G401.6 (cell line): Measurements from ENCODE around the gene GMDS.

Experiments
- FAIRE-seq: peaks from 2 replicates; lab custom pipeline; 2012; peaks lifted over from hg19 to GRCh38; lab: Jason Lieb, UNC

GMDS gene

GRCh38 chr6:1797801-1798200 lies 447.6 kb downstream of the GMDS start:
- no peak for FAIRE-seq

- no peak for FAIRE-seq
Observed at GRCh38 chr6:1796706-1797529, 448.5 kb downstream of the GMDS start.

DNA sequence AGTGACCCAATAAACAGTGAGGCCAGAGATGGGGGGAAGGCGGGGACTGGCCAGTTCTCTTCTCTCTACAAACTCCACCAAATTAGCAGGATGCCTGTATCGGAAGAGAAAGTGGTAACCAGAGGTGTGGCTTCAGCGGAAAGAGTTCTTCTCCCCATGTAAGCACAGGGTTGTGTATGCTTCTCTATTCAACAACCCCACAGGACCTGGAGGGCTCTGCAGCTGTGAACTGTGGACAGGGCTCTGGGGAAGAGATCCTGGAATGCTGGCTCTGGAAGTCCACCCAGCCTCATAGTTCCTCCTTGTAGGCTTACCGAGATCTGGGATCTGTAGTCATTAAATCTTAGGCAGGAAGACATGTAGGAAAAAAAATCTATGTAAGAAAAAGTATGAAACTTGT lies 449.5 kb downstream of the GMDS start:
- no peak for FAIRE-seq

DNA sequence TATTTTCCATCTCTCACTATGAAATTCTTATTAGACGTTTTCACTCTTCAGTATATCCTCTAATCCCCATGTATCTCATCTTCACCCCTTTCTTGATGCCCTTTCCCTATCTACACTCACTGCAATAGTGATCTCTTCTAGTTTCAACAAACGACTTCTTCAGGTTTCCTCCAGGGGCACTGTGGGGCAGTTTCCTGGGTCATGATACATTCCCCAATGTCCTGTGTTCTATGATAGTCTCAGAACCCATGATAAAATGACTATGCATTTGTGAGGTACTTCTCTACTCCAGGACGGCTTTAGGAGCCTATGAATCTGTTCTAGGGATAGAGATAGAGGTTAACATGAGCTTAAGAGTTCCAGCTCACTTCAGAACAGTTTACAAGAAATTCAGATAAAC lies 452.4 kb downstream of the GMDS start:
- FAIRE-seq = no peak

DNA sequence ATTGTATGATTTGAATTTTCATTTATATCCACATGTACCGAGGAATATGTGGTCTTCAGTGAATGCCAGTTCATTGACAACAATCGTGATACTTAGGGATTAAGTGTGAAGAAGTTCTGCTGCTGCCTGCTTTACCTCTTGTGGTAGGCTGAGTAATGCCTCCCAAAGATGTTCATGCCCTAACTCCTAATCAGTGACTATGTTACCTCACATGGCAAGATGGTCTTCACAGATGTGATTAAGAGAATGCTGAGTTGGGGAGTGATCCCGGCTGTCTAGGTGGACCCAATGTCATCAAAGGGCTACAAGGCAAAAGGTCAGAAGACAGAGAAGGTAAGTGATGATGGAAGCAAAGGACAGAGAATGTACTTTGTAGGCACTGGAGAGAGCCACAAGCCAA lies 454.7 kb downstream of the GMDS start:
- FAIRE-seq = no peak

- FAIRE-seq = no peak
Observed at GRCh38 chr6:1789092-1789491, 456.3 kb downstream of the GMDS start.

- FAIRE-seq = no peak
Observed at GRCh38 chr6:1787894-1788293, 457.5 kb downstream of the GMDS start.

- FAIRE-seq = no peak
Observed at GRCh38 chr6:1786455-1787453, 458.7 kb downstream of the GMDS start.

GRCh38 chr6:1784422-1784884 lies 461.0 kb downstream of the GMDS start:
- FAIRE-seq = no peak

DNA sequence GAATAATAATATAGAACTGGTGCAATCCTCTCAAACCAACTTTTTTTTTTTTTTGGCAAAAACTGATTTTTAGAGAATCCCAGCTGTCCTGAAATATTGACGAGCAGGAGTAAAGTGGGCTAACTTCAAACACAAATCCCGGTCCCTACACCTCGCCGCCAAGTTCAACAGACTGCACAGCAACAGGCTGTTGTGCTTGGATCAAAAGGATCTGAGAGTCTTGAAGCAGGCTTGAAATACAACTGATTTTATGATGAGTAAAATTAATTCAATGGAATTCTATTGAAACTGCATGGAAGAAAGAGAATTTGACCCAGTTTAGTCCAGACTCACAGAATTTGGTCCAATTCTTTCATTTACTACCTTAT lies 463.6 kb downstream of the GMDS start:
- no peak for FAIRE-seq

GRCh38 chr6:1781152-1781816 lies 464.1 kb downstream of the GMDS start:
- no peak for FAIRE-seq

DNA sequence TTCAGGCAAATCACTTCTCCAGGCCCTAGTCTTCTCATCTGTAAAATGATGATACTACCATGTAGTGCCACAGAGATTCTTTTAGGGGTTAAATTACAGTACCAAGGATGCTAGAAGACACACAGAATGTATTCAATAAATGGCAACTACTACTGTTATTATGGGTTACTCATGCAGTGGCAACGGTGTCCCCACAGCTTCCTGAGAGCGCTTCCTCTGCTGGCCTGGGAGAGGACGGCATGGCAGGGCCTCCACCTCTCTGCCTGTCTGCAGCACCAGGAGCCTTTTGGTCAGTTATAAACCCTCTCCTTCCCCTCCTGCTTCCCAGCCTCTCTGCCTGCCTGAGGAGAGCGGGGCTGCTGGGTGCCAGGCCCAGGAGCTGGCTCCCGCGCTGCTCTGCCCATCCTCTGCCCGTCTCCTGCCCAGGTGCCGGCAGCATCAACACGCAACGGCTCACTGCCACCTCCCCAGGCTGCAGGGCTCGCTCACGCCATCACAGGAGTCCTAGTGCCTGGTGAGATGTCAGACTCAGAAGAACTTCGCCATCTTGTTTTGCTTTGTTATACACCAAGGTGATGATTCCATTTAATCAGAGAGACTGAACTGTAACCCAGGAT lies 465.0 kb downstream of the GMDS start:
- no peak for FAIRE-seq

DNA sequence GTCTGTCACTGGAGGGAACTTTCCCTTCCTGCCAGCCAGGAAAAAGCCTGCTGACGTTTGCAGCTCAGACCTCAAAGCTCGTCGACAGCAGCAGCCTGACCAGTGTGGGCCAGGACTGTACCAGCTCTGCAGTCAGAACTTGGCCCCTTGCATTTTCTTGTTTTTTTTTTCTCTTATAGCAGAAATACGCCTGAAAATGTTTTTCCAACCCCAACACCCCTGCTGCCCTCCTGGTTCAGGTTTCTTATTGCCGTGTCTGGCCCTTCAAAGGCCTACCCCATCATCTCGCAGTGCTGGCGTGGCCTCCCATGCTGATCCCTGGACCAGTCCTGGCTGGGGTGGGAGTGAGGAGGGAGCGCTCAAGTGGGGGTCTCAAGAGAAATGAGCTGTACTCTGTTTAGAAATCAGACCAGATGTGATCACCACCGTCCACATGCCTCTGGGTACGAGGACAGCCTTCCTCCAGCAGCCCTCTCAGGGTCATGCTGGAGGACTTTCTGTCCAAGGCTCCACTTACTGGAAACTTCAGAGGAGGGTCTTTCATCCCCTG lies 466.6 kb downstream of the GMDS start:
- FAIRE-seq = no peak

DNA sequence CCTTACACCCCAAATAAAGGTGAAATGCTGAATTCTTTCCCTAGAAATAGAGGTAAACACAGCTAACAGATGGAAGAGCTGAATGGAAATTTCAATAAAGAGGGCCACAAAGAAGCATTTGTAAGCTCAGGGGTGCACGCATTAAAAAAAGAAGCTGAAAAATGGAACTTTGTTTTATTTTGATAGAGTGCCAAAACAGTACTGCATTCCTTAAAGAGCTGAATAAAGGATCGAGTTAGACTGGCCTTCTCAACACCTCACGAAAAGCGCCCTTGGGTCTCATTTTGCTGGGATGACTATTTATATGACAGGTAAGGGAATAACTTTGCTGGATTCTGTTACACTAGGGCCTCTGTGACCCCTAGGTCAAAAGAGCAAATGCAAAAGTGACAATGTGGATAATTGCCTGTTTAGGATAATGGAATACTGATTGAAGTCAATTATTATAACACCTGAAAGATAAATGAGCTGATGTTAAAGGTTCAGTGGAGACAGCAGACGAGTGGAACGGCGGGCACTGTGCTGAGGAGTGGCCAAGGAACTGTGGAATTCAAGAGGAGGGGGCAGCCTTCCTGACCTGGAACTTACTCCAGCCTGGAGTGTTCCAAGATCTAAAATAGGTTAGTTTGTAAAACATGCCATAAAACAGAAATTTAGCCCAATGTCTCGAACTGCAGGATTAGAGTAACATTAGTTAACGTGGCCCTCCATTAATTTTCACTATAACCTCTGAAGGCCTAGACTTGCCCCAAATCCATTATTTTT lies 467.3 kb downstream of the GMDS start:
- FAIRE-seq = no peak

- FAIRE-seq = no peak
Observed at GRCh38 chr6:1775441-1775840, 470.0 kb downstream of the GMDS start.

- no peak for FAIRE-seq
Observed at GRCh38 chr6:1774226-1774915, 471.0 kb downstream of the GMDS start.

DNA sequence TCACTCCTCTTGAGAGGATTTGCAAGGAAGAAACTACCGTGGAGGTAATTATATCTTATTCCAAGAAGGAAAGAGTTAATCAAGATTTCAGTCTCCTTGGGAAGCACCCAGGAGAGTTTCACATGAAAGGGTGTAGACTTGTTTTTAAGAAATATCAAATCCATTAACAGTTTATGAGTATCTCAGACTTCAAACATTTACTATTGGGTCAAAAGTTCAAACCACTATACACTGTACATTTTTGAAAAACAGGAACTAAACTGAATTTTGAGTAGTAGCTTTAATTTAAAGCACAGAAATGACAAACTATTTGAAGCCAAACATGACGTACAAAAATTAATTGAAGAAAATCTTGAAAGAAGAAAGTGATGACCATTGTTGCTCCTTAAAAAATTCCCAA lies 471.7 kb downstream of the GMDS start:
- FAIRE-seq = no peak

DNA sequence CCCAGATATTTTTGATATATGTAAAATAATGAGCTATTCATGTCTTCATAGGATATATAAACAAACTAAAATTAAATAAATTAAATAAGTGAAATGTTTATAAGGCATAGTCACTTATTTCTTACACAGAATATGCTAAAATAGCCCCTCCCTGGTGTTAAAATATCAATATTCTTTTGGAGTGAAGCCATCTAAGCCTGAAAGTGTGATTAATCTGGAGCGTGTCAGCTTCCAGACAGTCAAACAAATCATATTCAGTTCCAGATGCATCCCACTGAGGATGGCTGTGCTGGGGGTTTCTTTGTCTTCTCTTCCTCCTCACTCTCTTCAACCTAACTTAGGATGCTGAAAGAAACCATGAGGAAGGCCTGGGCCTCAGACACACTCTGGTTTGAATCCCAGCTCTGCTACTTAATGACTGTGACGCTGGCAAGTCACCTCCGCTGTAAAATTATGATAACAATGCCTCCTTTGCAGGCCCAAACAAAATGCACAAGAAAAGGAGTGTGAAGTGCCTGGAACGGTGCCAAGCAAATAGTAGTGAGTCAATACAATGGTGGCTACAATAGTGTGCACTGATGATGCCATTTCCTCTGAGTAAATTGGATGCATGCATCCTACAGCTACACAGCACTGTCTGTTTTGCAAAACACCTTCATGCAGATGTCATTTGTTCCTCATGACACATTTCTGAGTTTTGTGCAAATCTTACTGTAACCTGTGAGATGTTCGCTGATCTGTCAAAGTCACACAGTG lies 474.3 kb downstream of the GMDS start:
- FAIRE-seq = no peak

- no peak for FAIRE-seq
Observed at GRCh38 chr6:1770435-1770843, 475.0 kb downstream of the GMDS start.
